SK-N-SH (cell line): ENCODE measurements around the gene VRTN. TPM values are rescaled to one million over a fixed set of nuclear protein-coding genes. Genes with fewer than 3 reads are reported as not detected.

ENCODE experiments used
- CTCF ChIA-PET: fragments of 300-600, 350-600 bp; formaldehyde crosslinking; extraction: SDS; loops from one replicate; lab custom pipeline; 2021; lab: Yijun Ruan, JAX
- POLR2A ChIA-PET: fragments of 350-600 bp; sonication (Branson Sonifier 250); formaldehyde crosslinking; extraction: SDS; loops from one replicate; lab custom pipeline; 2020; ENCODE audit warnings: antibody characterized with exemption, inconsistent platforms; lab: Yijun Ruan, JAX
- DNase-seq: peaks from one replicate; pipeline ENCODE4 v3.0.0; 2012
- H2AFZ ChIP-seq: fragments of 200-600 bp; sonication (generic); 2 replicates; pipeline ENCODE4 v1.8.1; 2016; ENCODE audit warnings: antibody characterized with exemption, mild to moderate bottlenecking, low read depth
- H3F3A ChIP-seq: fragments of 200-600 bp; sonication (generic); replicated peaks from 2 replicates; pipeline ENCODE3; 2016; ENCODE audit warnings: antibody characterized with exemption, mild to moderate bottlenecking; ENCODE audit not compliant: insufficient read depth
- H3K27ac ChIP-seq, 2 experiments: fragments of 200-500 bp in 1 of 2; fragments of 200-600 bp in 1 of 2; sonication (Bioruptor generic) in 1 of 2; sonication (generic), shearing (Covaris generic) in 1 of 2; 2 replicates each; pipeline versions ENCODE4 v1.5.1 to v1.6.1; 2014 to 2016; ENCODE audit warnings: low read depth in 2 of 2, inconsistent platforms in 1 of 2, low read length in 1 of 2, mild to moderate bottlenecking in 1 of 2, mixed read lengths in 1 of 2
- H3K27me3 ChIP-seq: fragments of 200-600 bp; sonication (generic), shearing (Covaris generic); 2 replicates; pipeline ENCODE4 v1.6.1; 2016; ENCODE audit warnings: mixed run types; ENCODE audit not compliant: insufficient read depth
- H3K36me3 ChIP-seq, 2 experiments: fragments of 200-500 bp in 1 of 2; fragments of 200-600 bp in 1 of 2; sonication (Bioruptor generic) in 1 of 2; sonication (generic) in 1 of 2; replicated peaks in 1 of 2; 2 replicates each; pipeline versions ENCODE3 to v1.5.1; 2014 to 2016; ENCODE audit warnings: low read length in 1 of 2, mild to moderate bottlenecking in 1 of 2; ENCODE audit not compliant: insufficient read depth in 2 of 2, control insufficient read depth in 1 of 2
- H3K4me1 ChIP-seq, 2 experiments: fragments of 200-500 bp in 1 of 2; fragments of 200-600 bp in 1 of 2; sonication (Bioruptor generic) in 1 of 2; sonication (generic), shearing (Covaris generic) in 1 of 2; 2 replicates each; pipeline versions ENCODE4 v1.5.1 to v1.6.1; 2014 to 2016; ENCODE audit warnings: low read depth in 1 of 2, low read length in 1 of 2, mixed run types in 1 of 2; ENCODE audit not compliant: insufficient read depth in 2 of 2, control insufficient read depth in 1 of 2
- H3K4me2 ChIP-seq: fragments of 200-600 bp; sonication (generic), shearing (Covaris generic); 2 replicates; pipeline ENCODE4 v1.6.1; 2017; ENCODE audit warnings: mixed run types
- H3K4me3 ChIP-seq, 2 experiments: fragments of 200-500 bp in 1 of 2; fragments of 200-600 bp in 1 of 2; sonication (Bioruptor generic) in 1 of 2; sonication (generic), shearing (Covaris generic) in 1 of 2; 2 replicates each; pipeline versions ENCODE4 v1.5.1 to v1.8.1; 2014 to 2016; ENCODE audit warnings: low read depth in 2 of 2, inconsistent platforms in 1 of 2, low read length in 1 of 2, mild to moderate bottlenecking in 1 of 2, mixed read lengths in 1 of 2, moderate library complexity in 1 of 2
- H3K79me2 ChIP-seq: fragments of 200-600 bp; sonication (generic); 2 replicates; pipeline ENCODE4 v1.8.1; 2017; ENCODE audit warnings: mild to moderate bottlenecking; ENCODE audit not compliant: insufficient read depth
- H3K9ac ChIP-seq: fragments of 200-600 bp; sonication (generic); 2 replicates; pipeline ENCODE4 v1.6.1; 2017; ENCODE audit warnings: mixed run types
- H3K9me2 ChIP-seq: fragments of 200-600 bp; sonication (generic); 2 replicates; pipeline ENCODE4 v1.6.1; 2017; ENCODE audit warnings: mixed run types
- H3K9me3 ChIP-seq: fragments of 200-600 bp; sonication (generic); 2 replicates; pipeline ENCODE4 v1.6.1; 2017; ENCODE audit warnings: mixed run types, mild to moderate bottlenecking, moderate library complexity
- H4K20me1 ChIP-seq: fragments of 200-600 bp; sonication (generic); 2 replicates; pipeline ENCODE4 v1.6.1; 2017; ENCODE audit warnings: mild to moderate bottlenecking, mixed run types; ENCODE audit not compliant: insufficient read depth
- CHD2 ChIP-seq: fragments of 150-350 bp; IDR thresholded peaks from 2 replicates; pipeline ENCODE4 v1.6.1; 2018; ENCODE audit warnings: low read length; ENCODE audit not compliant: partially characterized antibody
- CTCF ChIP-seq: fragments of 200-600 bp; sonication (generic); IDR thresholded peaks from 2 replicates; pipeline ENCODE4 v1.6.1; 2017; ENCODE audit warnings: antibody characterized with exemption, mild to moderate bottlenecking, moderate library complexity
- GATA2 ChIP-seq: sonication (generic); formaldehyde crosslinking; IDR thresholded peaks from 2 replicates; pipeline ENCODE4 v1.5.0; 2020; ENCODE audit warnings: mild to moderate bottlenecking, missing genetic modification reagents
- MEF2A ChIP-seq: IDR thresholded peaks from 2 replicates; pipeline ENCODE4 v1.4.0; 2012; ENCODE audit warnings: low read depth, borderline replicate concordance
- NRF1 ChIP-seq: IDR thresholded peaks from 2 replicates; pipeline ENCODE4 v1.6.1; 2012; ENCODE audit warnings: low read depth, mild to moderate bottlenecking, low read length
- RXRA ChIP-seq: IDR thresholded peaks from 2 replicates; pipeline ENCODE4 v1.4.0; 2012; ENCODE audit warnings: low read depth, mild to moderate bottlenecking, borderline replicate concordance
- YY1 ChIP-seq: IDR thresholded peaks from 2 replicates; pipeline ENCODE4 v1.4.0; 2012; ENCODE audit warnings: low read depth, mild to moderate bottlenecking
- WGBS: methylation state at CpG from one replicate; pipeline ENCODE4 v1.1.6; 2017; ENCODE audit warnings: low lambda C conversion rate; 5-methylcytosine and 5-hydroxymethylcytosine counted together
- polyA plus RNA-seq, 3 experiments: library from polyadenylated mRNA; depleted of rRNA; stranded (reverse); fragments of >200 nt; gene quantifications; 2 replicates each; pipeline ENCODE4 v1.2.3, GENCODE V29; 2012
- TF ChIP-seq, protein P1 (sequence below): fragments of 150-350 bp; IDR thresholded peaks from 2 replicates; pipeline ENCODE4 v1.6.1; 2017; ENCODE audit warnings: antibody characterized with exemption, low read length, low read depth, borderline replicate concordance
- TF ChIP-seq, protein P2 (sequence below): IDR thresholded peaks from 2 replicates; pipeline ENCODE4 v1.4.0; 2012; ENCODE audit warnings: low read depth, borderline replicate concordance

VRTN gene
- polyA plus RNA-seq, 1 of the 3 experiments (the other 2 are of a cell fraction) = not detected

DNA sequence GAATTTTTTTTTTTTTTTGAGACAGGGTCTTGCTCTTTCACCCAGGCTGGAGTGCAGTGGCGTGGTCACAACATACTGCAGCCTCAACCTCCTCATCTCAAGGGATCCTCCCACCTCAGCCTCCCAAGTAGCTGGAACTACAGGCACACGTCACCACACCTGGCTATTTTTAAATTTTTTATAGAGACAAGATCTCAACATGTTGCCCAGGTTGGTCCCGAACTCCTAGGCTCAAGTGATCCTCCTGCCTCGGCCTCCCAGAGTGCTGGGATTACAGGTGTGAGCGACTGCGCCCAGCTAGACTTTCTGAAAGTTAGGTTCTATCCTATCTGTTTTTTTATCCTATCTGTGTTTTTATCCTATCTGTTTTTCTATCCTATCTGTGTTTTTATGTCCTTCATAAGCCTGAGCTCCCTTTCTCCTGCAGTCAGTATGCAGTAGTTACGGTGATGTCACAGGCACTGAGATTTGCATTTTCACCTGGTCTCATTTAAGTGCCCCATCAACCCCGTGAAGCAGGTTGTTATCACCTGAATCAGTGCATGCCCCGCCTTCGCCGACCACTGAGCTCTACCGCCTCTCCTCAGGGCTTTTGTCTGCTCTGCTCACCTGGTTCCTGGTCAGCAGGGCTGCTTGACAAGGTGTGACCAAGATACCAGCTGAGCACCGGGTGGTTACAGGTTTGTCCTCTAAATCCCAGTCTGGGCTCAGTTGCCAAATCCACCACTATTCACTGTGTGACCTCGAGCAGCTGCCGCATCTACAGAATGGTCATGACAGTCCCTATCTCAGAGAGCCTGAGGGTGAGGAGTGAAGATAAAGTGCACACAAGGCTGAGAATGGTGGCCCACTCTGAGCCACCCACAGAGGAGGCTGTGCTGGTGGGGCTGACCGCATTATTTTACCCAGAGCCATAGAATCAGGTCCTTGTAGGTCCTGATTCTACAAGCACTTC, 44.6 kb downstream of the VRTN start:
- Histone ChIP-seq H3K4me2 (no peak overlapping the region), H4K20me1 (no peaks in the 10 kb centered on the region), H2AFZ (no peak overlapping the region), H3K9me3 (no peaks in the 10 kb centered on the region), H3K36me3 (no peaks in the 10 kb centered on the region), H3K9ac (no peak overlapping the region), H3K4me3 (no peak overlapping the region), H3K27me3 (peaks cover 31% of the 10 kb centered on the region; the same call in 1 of the 2 replicates), H3K4me1 (no peaks in the 10 kb centered on the region; a peak in 1 of 4 replicates), H3K9me2 (no peaks in the 10 kb centered on the region), H3F3A (no peaks in the 10 kb centered on the region), H3K79me2 (no peaks in the 10 kb centered on the region), H3K27ac (no peak overlapping the region)
- whole genome bisulfite sequencing = 56% methylated on average over 16 of the region's 16 CpGs
- ChIA-PET CTCF (interaction anchor here (1.6 to 1.8 kb wide), 2 partner anchors 85 to 86 kb away, joined by 4 to 9 read pairs; no protein-coding TSS in a partner anchor), POLR2A (no interaction called here)
- no peak for TF ChIP-seq RXRA
- no peak for DNase-seq

DNA sequence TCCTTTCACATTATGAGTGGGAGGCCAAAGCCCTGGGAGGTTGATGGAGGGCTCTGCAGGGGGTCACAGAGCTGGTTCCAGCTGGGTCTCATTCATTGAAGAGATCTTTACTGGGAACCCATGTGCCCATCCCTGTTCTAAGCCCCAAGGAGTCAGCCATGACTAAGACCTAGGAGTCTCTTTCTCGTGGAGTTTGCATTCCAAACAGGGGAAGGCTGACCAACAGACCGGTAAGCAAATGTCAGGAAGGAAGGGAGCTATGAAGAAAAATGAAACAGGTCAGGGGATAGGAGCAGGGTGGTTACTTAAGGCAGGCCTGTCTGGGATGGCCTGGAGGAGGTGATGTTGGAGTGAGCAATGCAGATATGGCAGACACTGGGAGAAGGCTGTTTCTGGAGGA, 46.3 kb downstream of the VRTN start:
- POLR2A ChIA-PET = no interaction called here
- CTCF ChIA-PET = interaction anchor here (1.0 to 1.6 kb wide), 3 partner anchors 31 to 84 kb away, joined by 3 to 4 read pairs (median 4); no protein-coding TSS in a partner anchor
- Histone ChIP-seq H3K36me3 (no peaks in the 10 kb centered on the region), H3F3A (no peaks in the 10 kb centered on the region), H3K27me3 (peaks cover 44% of the 10 kb centered on the region; the same call in 1 of the 2 replicates), H2AFZ (no peak overlapping the region), H4K20me1 (no peaks in the 10 kb centered on the region), H3K4me3 (no peak overlapping the region), H3K9me3 (no peaks in the 10 kb centered on the region), H3K79me2 (no peaks in the 10 kb centered on the region), H3K9me2 (no peaks in the 10 kb centered on the region), H3K4me2 (no peak overlapping the region), H3K4me1 (no peaks in the 10 kb centered on the region; a peak in 1 of 4 replicates), H3K27ac (no peak overlapping the region), H3K9ac (no peak overlapping the region)
- DNase-seq = no peak
- no peak for TF ChIP-seq YY1
- no peak for TF ChIP-seq NRF1
- no peak for TF ChIP-seq MEF2A
- TF ChIP-seq, protein P1, sequence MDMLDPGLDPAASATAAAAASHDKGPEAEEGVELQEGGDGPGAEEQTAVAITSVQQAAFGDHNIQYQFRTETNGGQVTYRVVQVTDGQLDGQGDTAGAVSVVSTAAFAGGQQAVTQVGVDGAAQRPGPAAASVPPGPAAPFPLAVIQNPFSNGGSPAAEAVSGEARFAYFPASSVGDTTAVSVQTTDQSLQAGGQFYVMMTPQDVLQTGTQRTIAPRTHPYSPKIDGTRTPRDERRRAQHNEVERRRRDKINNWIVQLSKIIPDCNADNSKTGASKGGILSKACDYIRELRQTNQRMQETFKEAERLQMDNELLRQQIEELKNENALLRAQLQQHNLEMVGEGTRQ = no peak
- TF ChIP-seq CTCF = no peak
- TF ChIP-seq, protein P2, sequence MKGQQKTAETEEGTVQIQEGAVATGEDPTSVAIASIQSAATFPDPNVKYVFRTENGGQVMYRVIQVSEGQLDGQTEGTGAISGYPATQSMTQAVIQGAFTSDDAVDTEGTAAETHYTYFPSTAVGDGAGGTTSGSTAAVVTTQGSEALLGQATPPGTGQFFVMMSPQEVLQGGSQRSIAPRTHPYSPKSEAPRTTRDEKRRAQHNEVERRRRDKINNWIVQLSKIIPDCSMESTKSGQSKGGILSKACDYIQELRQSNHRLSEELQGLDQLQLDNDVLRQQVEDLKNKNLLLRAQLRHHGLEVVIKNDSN = no peak
- no peak for TF ChIP-seq GATA2
- no peak for TF ChIP-seq CHD2
- 58% methylated on average over 2 of the region's 2 CpGs for WGBS
